Skin epidermis (tissue), 12 donors: ENCODE measurements around the gene DHTKD1.

ENCODE experiments used
- H3K27ac ChIP-seq, 21 experiments: fragments of 200-600 bp; sonication (generic) in 11 of 21; one replicate each; pipeline ENCODE4 v1.5.0; 2020; ENCODE audit warnings: mild to moderate bottlenecking in 3 of 21, inconsistent platforms in 2 of 21, moderate library complexity in 2 of 21
- H3K4me3 ChIP-seq, 7 experiments: fragments of 200-600 bp; sonication (generic) in 2 of 7; one replicate each; pipeline ENCODE4 v1.5.0; 2020; ENCODE audit warnings: inconsistent platforms in 2 of 7, mild to moderate bottlenecking in 2 of 7, moderate library complexity in 1 of 7

The DHTKD1 gene, protein sequence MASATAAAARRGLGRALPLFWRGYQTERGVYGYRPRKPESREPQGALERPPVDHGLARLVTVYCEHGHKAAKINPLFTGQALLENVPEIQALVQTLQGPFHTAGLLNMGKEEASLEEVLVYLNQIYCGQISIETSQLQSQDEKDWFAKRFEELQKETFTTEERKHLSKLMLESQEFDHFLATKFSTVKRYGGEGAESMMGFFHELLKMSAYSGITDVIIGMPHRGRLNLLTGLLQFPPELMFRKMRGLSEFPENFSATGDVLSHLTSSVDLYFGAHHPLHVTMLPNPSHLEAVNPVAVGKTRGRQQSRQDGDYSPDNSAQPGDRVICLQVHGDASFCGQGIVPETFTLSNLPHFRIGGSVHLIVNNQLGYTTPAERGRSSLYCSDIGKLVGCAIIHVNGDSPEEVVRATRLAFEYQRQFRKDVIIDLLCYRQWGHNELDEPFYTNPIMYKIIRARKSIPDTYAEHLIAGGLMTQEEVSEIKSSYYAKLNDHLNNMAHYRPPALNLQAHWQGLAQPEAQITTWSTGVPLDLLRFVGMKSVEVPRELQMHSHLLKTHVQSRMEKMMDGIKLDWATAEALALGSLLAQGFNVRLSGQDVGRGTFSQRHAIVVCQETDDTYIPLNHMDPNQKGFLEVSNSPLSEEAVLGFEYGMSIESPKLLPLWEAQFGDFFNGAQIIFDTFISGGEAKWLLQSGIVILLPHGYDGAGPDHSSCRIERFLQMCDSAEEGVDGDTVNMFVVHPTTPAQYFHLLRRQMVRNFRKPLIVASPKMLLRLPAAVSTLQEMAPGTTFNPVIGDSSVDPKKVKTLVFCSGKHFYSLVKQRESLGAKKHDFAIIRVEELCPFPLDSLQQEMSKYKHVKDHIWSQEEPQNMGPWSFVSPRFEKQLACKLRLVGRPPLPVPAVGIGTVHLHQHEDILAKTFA

DNA sequence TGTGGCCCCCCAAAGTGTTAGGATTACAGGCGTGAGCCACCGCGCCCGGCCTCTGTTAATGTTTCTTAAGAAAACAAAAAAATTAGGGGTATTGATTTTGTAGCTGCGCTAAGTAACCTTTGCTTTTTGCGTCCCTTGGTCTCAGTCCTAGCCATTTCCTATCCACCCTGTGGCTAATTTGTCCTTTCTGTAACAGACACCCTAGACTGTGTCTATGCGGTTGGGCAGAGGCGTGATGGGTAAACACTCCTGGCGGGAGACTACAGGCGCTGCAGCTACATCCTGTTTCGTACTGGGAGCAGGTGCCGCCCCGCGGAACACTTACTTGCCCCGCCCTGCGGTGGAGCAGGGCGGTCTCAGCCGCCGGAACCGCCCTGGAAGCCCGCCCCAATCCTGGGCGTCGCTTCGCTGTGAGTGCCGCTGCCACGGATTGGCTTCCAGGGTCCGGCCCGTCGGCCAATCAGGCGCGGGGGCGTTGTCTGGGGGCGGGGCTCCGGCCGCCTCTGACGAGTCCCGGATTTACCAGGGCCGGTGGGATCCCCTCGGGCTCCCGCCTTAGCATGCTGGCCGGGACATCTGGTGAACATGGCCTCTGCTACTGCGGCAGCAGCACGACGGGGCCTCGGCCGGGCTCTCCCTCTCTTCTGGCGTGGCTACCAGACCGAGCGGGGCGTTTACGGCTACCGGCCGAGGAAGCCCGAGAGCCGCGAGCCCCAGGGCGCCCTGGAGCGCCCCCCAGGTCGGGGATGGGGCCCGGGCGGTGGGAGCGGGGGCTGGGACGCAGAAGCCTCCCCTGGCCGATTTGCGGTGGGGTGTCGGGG is at the start of gene DHTKD1:
TSS of gene DHTKD1 (plus strand) at position 506 of the 821 bp plus-strand sequence. CDS start at position 586, 80 bp downstream.
- peak within 1 kb of the TSS; percentile 41 to 94 (median 88) for H3K27ac ChIP-seq

GRCh38 chr10:12019283-12019971 is 49.3 kb upstream of the DHTKD1 start:
- H3K4me3 ChIP-seq = no peak overlapping the region
- no peak overlapping the region for H3K27ac ChIP-seq

More for the DNA sequence above, at the start of gene DHTKD1:
- H3K4me3 ChIP-seq = peak within 1 kb of the TSS; percentile 79 to 100 (median 98)

- Histone ChIP-seq H3K4me3 (no peak overlapping the region), H3K27ac (no peak overlapping the region)
Observed at GRCh38 chr10:12020574-12020973, 48.2 kb upstream of the DHTKD1 start.

DNA sequence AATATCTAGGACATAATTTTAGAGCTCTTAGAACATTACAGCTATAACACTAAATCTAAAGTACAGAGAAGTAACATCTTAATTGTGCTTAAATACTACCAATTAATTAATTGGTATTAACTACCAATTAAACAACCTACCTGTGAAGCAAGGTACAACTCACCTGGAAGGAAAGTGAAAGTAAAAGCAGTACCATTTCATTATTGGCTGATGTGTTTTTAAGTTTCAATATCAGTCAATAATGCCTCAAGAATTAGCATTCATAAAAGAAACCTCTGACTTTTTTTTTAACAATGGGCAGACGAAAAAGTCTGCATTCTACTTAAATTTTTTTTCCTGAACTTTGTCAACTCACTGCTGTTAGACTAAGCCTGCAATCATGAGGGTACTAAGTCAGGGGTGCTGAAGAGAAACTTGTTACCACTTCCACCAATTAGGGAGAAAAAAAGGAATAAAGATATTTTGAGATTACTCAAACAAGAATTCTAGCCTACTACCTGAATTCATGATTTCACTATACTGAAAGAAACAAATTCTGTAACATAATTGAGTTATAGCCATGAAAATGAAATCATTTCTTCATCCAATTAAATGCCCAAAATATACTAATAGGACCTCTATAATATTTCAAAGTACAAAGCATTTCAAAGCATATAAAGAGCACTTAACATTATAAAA is 46.0 kb upstream of the DHTKD1 start:
- Histone ChIP-seq H3K4me3 (no peak overlapping the region), H3K27ac (no peak overlapping the region)

GRCh38 chr10:12025591-12025990 is 43.2 kb upstream of the DHTKD1 start:
- H3K4me3 ChIP-seq = no peak overlapping the region
- no peak overlapping the region for H3K27ac ChIP-seq

DNA sequence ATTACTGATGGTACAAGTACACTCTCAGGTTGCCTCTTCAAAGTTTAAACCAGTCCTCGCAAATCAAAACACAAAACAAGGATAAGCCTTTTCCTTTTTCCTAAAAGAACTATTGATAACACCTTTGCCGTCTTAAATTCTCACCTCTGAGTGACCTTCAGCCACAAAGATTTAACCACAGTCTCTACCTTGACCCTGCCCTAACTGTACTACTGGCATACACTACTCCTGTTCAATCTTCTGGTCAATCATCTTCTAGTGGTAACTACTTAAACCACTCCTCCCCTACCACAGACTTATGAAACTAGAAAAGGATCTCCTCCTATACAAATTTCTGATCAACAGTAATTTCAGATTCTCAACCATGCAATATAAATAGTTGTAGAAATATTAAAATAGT is 41.2 kb upstream of the DHTKD1 start:
- no peak overlapping the region for H3K27ac ChIP-seq
- H3K4me3 ChIP-seq = no peak overlapping the region

- Histone ChIP-seq H3K4me3 (no peak overlapping the region), H3K27ac (no peak overlapping the region)
Observed at GRCh38 chr10:12031404-12031803, 37.4 kb upstream of the DHTKD1 start.

GRCh38 chr10:12036073-12036655 is 32.6 kb upstream of the DHTKD1 start:
- Histone ChIP-seq H3K27ac (no peak overlapping the region), H3K4me3 (no peak overlapping the region)

GRCh38 chr10:12041766-12042408 is 26.9 kb upstream of the DHTKD1 start:
- peak overlapping the region; percentile 76 to 100 (median 90) for H3K4me3 ChIP-seq
- peak overlapping the region; percentile 93 to 100 (median 99) for H3K27ac ChIP-seq

- peak overlapping the region; percentile 76 to 100 (median 90) for H3K4me3 ChIP-seq
- peak overlapping the region; percentile 93 to 100 (median 99) for H3K27ac ChIP-seq
Observed at GRCh38 chr10:12042409-12042796, 26.4 kb upstream of the DHTKD1 start.

DNA sequence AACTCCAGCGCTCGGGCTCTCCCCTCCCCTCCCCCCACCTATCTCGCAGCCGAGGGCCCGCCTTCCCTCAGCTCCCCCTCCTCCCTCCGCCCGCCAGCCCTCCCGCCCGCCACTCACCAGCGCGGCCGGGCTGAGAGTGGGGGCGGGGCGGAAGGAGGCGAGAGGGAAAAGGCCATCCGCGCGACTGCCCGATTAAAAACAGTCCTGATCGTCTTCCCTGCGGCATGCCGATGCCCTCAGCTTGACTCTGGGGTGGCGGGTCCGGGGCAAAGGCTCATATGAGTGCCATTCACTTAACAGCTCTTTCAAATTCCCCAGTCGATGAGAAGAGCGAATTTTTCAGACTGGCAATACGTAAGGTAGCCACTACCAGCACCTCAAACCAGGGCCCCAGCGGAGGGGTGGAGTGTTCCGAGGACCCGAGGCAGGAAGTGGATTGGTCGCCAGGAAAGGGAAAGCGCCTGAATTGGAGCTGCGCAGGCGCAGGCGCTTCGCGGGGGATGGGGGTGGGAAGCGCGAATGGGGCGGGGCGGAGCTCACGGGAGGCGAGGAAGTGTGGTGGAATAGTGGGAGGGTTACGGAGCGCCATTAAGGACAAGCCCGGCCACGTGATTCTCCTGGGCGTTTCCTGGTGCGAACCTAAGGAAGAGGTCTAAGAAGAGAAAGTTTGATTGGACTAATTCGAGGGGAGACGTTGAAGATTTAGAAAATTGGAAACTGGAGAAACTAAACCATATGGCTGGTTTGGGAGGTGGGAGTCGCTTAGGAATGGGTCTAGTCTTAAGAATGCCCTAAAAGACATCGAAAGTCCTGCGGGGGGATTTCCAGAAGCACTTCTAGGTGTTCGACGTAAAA is 25.7 kb upstream of the DHTKD1 start, which contains the start of gene UPF2:
TSS of gene UPF2 (minus strand) at position 13 of the 855 bp plus-strand sequence. CDS start 7,386 bp downstream, outside the sequence.
- Histone ChIP-seq H3K27ac (peak within 1 kb of the TSS; percentile 93 to 100 (median 99)), H3K4me3 (peak within 1 kb of the TSS; percentile 76 to 100 (median 90))

- Histone ChIP-seq H3K27ac (no peak overlapping the region), H3K4me3 (no peak overlapping the region)
Observed at GRCh38 chr10:12045596-12045995, 23.2 kb upstream of the DHTKD1 start.

DNA sequence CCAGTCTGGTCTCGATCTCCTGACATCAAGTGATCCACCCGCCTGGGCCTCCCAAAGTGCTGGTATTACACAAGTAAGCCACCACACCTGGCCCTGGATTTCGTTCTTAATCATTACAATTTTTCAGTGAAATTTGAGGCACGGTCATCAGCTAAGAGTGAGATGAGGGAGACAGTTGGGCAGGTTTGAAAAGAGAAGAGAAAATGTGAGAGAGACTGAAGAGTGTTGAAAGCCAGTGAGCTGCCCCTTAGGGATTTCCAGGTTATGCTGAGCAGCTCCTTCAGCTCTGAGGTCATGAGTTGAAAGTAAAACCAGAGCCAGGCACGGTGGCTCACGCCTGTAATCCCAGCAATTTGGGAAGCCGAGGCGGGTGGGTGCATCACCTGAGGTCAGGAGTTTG is 20.2 kb upstream of the DHTKD1 start:
- Histone ChIP-seq H3K27ac (no peak overlapping the region), H3K4me3 (no peak overlapping the region)

DNA sequence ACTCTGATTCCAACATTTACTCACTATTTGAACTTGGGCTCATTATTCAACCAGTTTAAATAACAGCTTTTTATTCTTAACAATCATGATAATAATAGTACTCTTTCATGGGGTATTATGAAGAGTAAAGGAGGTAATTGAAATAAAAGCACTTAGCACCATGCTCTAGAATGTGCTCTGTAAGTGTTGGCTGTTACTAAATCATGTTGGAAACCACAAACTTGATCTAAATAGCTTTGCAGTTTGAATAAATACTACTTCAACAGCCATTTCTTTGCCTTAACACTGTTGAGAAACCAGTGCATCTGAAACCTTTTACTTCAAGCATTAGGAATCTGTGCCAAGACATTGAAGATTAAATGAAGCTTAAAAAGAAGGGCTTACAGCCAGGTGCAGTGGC is 18.2 kb upstream of the DHTKD1 start:
- peak overlapping the region in 1 of 21 experiments; percentile 21 for H3K27ac ChIP-seq

DNA sequence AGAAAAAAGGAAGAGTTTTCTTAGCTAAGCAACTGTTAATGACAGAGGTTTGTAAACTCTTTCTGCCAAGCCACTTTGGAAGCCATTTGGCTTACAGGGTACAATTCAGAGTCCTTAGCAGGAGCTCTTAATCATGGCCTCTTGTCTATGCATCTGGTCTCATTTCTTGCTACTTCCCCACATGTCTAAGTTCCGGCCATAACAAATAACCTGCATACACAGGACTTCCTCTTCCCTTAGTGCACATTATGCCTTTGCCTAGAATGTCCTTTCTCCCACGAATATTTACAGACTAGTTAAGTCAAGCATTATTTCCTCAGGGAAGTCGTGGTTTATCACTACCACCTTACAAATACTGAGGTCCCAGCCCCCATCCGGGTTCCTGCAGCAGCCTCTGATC is 17.5 kb upstream of the DHTKD1 start:
- peak overlapping the region in 3 of 21 experiments; percentile 20 to 25 (median 21) for H3K27ac ChIP-seq

More for the DNA sequence above, 18.2 kb upstream of the DHTKD1 start:
- no peak overlapping the region for H3K4me3 ChIP-seq

GRCh38 chr10:12055732-12056131 is 13.0 kb upstream of the DHTKD1 start:
- Histone ChIP-seq H3K27ac (no peak overlapping the region), H3K4me3 (no peak overlapping the region)

More for the DNA sequence above, 17.5 kb upstream of the DHTKD1 start:
- H3K4me3 ChIP-seq = no peak overlapping the region

- Histone ChIP-seq H3K4me3 (no peak overlapping the region), H3K27ac (no peak overlapping the region)
Observed at GRCh38 chr10:12056748-12057147, 12.0 kb upstream of the DHTKD1 start.
